Breast epithelium (tissue), 4 donors: ENCODE results near the gene IMPDH2. TPM values are rescaled to one million over a fixed set of nuclear protein-coding genes. Genes with fewer than 3 reads are reported as not detected.

Source experiments
- DNase-seq, 2 donors: peaks; one replicate each; pipeline ENCODE4 v3.0.0-alpha.2; 2019; ENCODE audit warnings: low spot score in 2 of 2
- H3K27ac ChIP-seq, 2 donors: fragments of 200-600 bp; sonication (generic) in 1 of 2; one replicate each; pipeline ENCODE4 v1.5.1; 2016 to 2019; ENCODE audit warnings: mild to moderate bottlenecking in 1 of 2
- H3K27me3 ChIP-seq, 2 donors: fragments of 200-600 bp; sonication (generic) in 1 of 2; one replicate each; pipeline versions ENCODE4 v1.5.1 to v1.6.0; 2017 to 2019; ENCODE audit warnings: control low read depth in 1 of 2, mild to moderate bottlenecking in 1 of 2
- H3K36me3 ChIP-seq: fragments of 200-600 bp; one replicate; pipeline ENCODE4 v1.5.1; 2019
- H3K4me1 ChIP-seq, 2 donors: fragments of 200-600 bp; sonication (generic); one replicate each; pipeline ENCODE4 v1.5.1; 2016 to 2019; ENCODE audit warnings: control low read depth in 1 of 2
- H3K4me3 ChIP-seq, 3 donors: fragments of 200-600 bp; sonication (generic); 1 replicate in 2 of 3; 2 replicates in 1 of 3; pipeline ENCODE4 v1.5.1; 2016 to 2019; ENCODE audit warnings: mild to moderate bottlenecking in 3 of 3, moderate library complexity in 2 of 3
- H3K9me3 ChIP-seq, 2 donors: fragments of 200-600 bp; sonication (generic) in 1 of 2; one replicate each; pipeline ENCODE4 v1.5.1; 2016 to 2019; ENCODE audit warnings: control low read depth in 1 of 2
- CTCF ChIP-seq, 3 donors: fragments of 450-650 bp; IDR thresholded peaks; one replicate each; pipeline ENCODE4 v1.5.1; 2016 to 2017; ENCODE audit warnings: antibody characterized with exemption in 3 of 3, mild to moderate bottlenecking in 3 of 3, moderate library complexity in 3 of 3
- POLR2A ChIP-seq: fragments of 450-650 bp; IDR thresholded peaks from one replicate; pipeline ENCODE4 v1.6.1; 2016; ENCODE audit warnings: antibody characterized with exemption, mild to moderate bottlenecking, moderate library complexity
- POLR2AphosphoS5 ChIP-seq, 3 donors: sonication (generic); formaldehyde crosslinking; IDR thresholded peaks; one replicate each; pipeline ENCODE4 v1.6.1; 2017; ENCODE audit warnings: antibody characterized with exemption in 3 of 3
- intact Hi-C: fragments of 100-400 bp; cut with DNase I; formaldehyde crosslinking; loops from one replicate; pipeline ENCODE4 v1.15.1; 2023; ENCODE audit warnings: low total_unique reads
- total RNA-seq, 3 donors: library from RNA; depleted of rRNA; stranded (reverse); fragments of >200 nt; gene quantifications; one replicate each; pipeline ENCODE4 v1.1.0, GENCODE V29; 2016

Gene IMPDH2
- total RNA-seq, 3 donors from 2014 or later, result 123 to 216 (median 178) TPM

- Histone ChIP-seq H3K4me1 (peaks cover 0 to 7% of the 10 kb centered on the region in 2 donors), H3K9me3 (no peaks in the 10 kb centered on the region), H3K4me3 (no peak overlapping the region), H3K27ac (no peak overlapping the region), H3K27me3 (no peaks in the 10 kb centered on the region), H3K36me3 (peaks cover 4% of the 10 kb centered on the region)
- TF ChIP-seq POLR2A, result no peak
- no peak for TF ChIP-seq POLR2AphosphoS5 (IDR thresholded peaks at IDR 0.05)
- no peak for TF ChIP-seq CTCF (IDR thresholded peaks at IDR 0.05)
- intact Hi-C loops, result no loop called here
- no peak for DNase-seq
These were observed 1.1 kb upstream of the IMPDH2 start for GRCh38 chr3:49030321-49030720.

- no peaks in the 10 kb centered on the region for H3K27me3 ChIP-seq
- intact Hi-C loops, result no loop called here
- peaks cover 0 to 7% of the 10 kb centered on the region in 2 donors for H3K4me1 ChIP-seq
- peak overlapping the region; percentile 69 to 78 (median 77) for H3K4me3 ChIP-seq
- no peaks in the 10 kb centered on the region for H3K9me3 ChIP-seq
- peak overlapping the region; percentile 95 to 98 for H3K27ac ChIP-seq
- no peak for TF ChIP-seq POLR2AphosphoS5 (IDR thresholded peaks at IDR 0.05)
- TF ChIP-seq POLR2A, result no peak
- TF ChIP-seq CTCF (IDR thresholded peaks at IDR 0.05), result no peak
- DNase-seq, result no peak
- peaks cover 7% of the 10 kb centered on the region for H3K36me3 ChIP-seq
These were observed 326 bp upstream of the IMPDH2 start for GRCh38 chr3:49029563-49029884.

- Histone ChIP-seq H3K27me3 (no peaks in the 10 kb centered on the region), H3K27ac (peak overlapping the region; percentile 95 to 98), H3K4me1 (peaks cover under 1 to 7% of the 10 kb centered on the region in 2 donors), H3K9me3 (no peaks in the 10 kb centered on the region), H3K36me3 (peaks cover 7% of the 10 kb centered on the region), H3K4me3 (peak overlapping the region; percentile 69 to 78 (median 77))
- intact Hi-C loops, result no loop called here
- no peak for TF ChIP-seq POLR2A
- TF ChIP-seq CTCF (IDR thresholded peaks at IDR 0.05), result no peak
- no peak for TF ChIP-seq POLR2AphosphoS5 (IDR thresholded peaks at IDR 0.05)
- no peak for DNase-seq
These were observed 913 bp downstream of the IMPDH2 start for GRCh38 chr3:49028298-49028672.

- Histone ChIP-seq H3K4me1 (peaks cover 6 to 12% of the 10 kb centered on the region in 2 donors), H3K9me3 (no peaks in the 10 kb centered on the region), H3K36me3 (peaks cover 7% of the 10 kb centered on the region), H3K27me3 (no peaks in the 10 kb centered on the region), H3K4me3 (no peak overlapping the region), H3K27ac (peak overlapping the region; percentile 95 to 98)
- DNase-seq, result no peak
- no peak for TF ChIP-seq POLR2AphosphoS5 (IDR thresholded peaks at IDR 0.05)
- TF ChIP-seq CTCF (IDR thresholded peaks at IDR 0.05), result no peak
- no peak for TF ChIP-seq POLR2A
- intact Hi-C loops, result no loop called here
These were observed 1.6 kb downstream of the IMPDH2 start for GRCh38 chr3:49027634-49028033.

GRCh38 chr3:49026536-49026935 lies 2.7 kb downstream of the IMPDH2 start:
- Histone ChIP-seq H3K36me3 (peaks cover 4% of the 10 kb centered on the region), H3K4me1 (peaks cover 6 to 14% of the 10 kb centered on the region in 2 donors), H3K27me3 (no peaks in the 10 kb centered on the region), H3K4me3 (no peak overlapping the region), H3K9me3 (no peaks in the 10 kb centered on the region), H3K27ac (peak overlapping the region; percentile 10 to 21)
- no peak for DNase-seq
- intact Hi-C loops, result no loop called here
- no peak for TF ChIP-seq POLR2A
- no peak for TF ChIP-seq POLR2AphosphoS5 (IDR thresholded peaks at IDR 0.05)
- TF ChIP-seq CTCF (IDR thresholded peaks at IDR 0.05), result no peak
